Astrocyte (in vitro differentiated cells and primary cell): ENCODE data around the gene EFNA5. TPM values are rescaled to one million over a fixed set of nuclear protein-coding genes. Genes with fewer than 3 reads are reported as not detected.

ENCODE experiments used
- DNase-seq: peaks from one replicate; pipeline ENCODE4 v3.0.0-alpha.2; 2010; ENCODE audit warnings: low read depth
- FAIRE-seq: peaks from 2 replicates; lab custom pipeline; 2011; peaks lifted over from hg19 to GRCh38; lab: Jason Lieb, UNC
- H2AFZ ChIP-seq: 2 replicates; pipeline ENCODE4 v1.6.0; 2012; ENCODE audit warnings: low read depth, low read length, inconsistent platforms
- H3K27ac ChIP-seq: 2 replicates; pipeline ENCODE4 v1.5.1; 2011; ENCODE audit warnings: low read depth, low read length, inconsistent platforms
- H3K27me3 ChIP-seq: 2 replicates; pipeline ENCODE4 v1.6.0; 2011; ENCODE audit warnings: low read length, inconsistent platforms; ENCODE audit not compliant: insufficient read depth
- H3K36me3 ChIP-seq: 2 replicates; pipeline ENCODE4 v1.5.1; 2011; ENCODE audit warnings: low read length, inconsistent platforms; ENCODE audit not compliant: insufficient read depth
- H3K4me1 ChIP-seq: 2 replicates; pipeline ENCODE4 v1.5.1; 2011; ENCODE audit warnings: low read length, inconsistent platforms; ENCODE audit not compliant: insufficient read depth
- H3K4me2 ChIP-seq: 2 replicates; pipeline ENCODE4 v1.6.0; 2012; ENCODE audit warnings: low read length, inconsistent platforms
- H3K4me3 ChIP-seq: 2 replicates; pipeline ENCODE4 v1.5.1; 2011; ENCODE audit warnings: low read depth, mild to moderate bottlenecking, low read length, inconsistent platforms; ENCODE audit not compliant: insufficient read depth
- H3K79me2 ChIP-seq: 2 replicates; pipeline ENCODE4 v1.6.0; 2012; ENCODE audit warnings: mild to moderate bottlenecking, low read length, inconsistent platforms; ENCODE audit not compliant: insufficient read depth
- H3K9ac ChIP-seq: 2 replicates; pipeline ENCODE4 v1.6.0; 2012; ENCODE audit warnings: mild to moderate bottlenecking, low read length, inconsistent platforms
- H3K9me3 ChIP-seq: 2 replicates; pipeline ENCODE4 v1.5.1; 2012; ENCODE audit warnings: low read depth, mild to moderate bottlenecking, low read length, inconsistent platforms; ENCODE audit not compliant: insufficient read depth
- H4K20me1 ChIP-seq: 2 replicates; pipeline ENCODE4 v1.6.0; 2012; ENCODE audit warnings: low read length, inconsistent platforms; ENCODE audit not compliant: insufficient read depth
- H3K27ac Mint-ChIP-seq: one replicate; pipeline ENCODE4 v1.8.0; 2021; ENCODE audit warnings: mild to moderate bottlenecking, mixed read lengths; ENCODE audit not compliant: unreplicated experiment
- H3K27me3 Mint-ChIP-seq: one replicate; pipeline ENCODE4 v1.8.0; 2021; ENCODE audit warnings: low read depth, mixed read lengths; ENCODE audit not compliant: unreplicated experiment
- H3K36me3 Mint-ChIP-seq: one replicate; pipeline ENCODE4 v1.8.0; 2021; ENCODE audit warnings: low read depth, mixed read lengths; ENCODE audit not compliant: unreplicated experiment
- H3K4me1 Mint-ChIP-seq: one replicate; pipeline ENCODE4 v1.8.0; 2021; ENCODE audit warnings: low read depth, mixed read lengths; ENCODE audit not compliant: unreplicated experiment
- H3K4me3 Mint-ChIP-seq: one replicate; pipeline ENCODE4 v1.8.0; 2021; ENCODE audit warnings: mild to moderate bottlenecking, moderate library complexity, mixed read lengths; ENCODE audit not compliant: unreplicated experiment
- H3K9me3 Mint-ChIP-seq: one replicate; pipeline ENCODE4 v1.8.0; 2021; ENCODE audit warnings: mild to moderate bottlenecking, mixed read lengths; ENCODE audit not compliant: unreplicated experiment
- CTCF ChIP-seq: IDR thresholded peaks from 2 replicates; pipeline ENCODE4 v1.5.1; 2011; ENCODE audit warnings: low read depth, mild to moderate bottlenecking, inconsistent platforms, low read length, moderate library complexity; ENCODE audit not compliant: insufficient read depth
- EZH2 ChIP-seq: IDR thresholded peaks from 2 replicates; pipeline ENCODE4 v1.6.1; 2012; ENCODE audit warnings: mild to moderate bottlenecking, low read length, inconsistent platforms; ENCODE audit not compliant: insufficient read depth
- total RNA-seq: library from RNA; stranded (reverse); gene quantifications from 2 replicates; pipeline ENCODE4 v1.2.1, GENCODE V29; 2021

The EFNA5 gene
- total RNA-seq, 1 donor from 2014 or later: 59.3 TPM

- no peaks in the 10 kb centered on the region for H3K79me2 ChIP-seq
- no peak overlapping the region for H3K27ac ChIP-seq
- peaks cover 3% of the 10 kb centered on the region for H3K27me3 ChIP-seq
- Mint-ChIP-seq H3K27ac (no peak overlapping the region), H3K4me3 (no peak overlapping the region), H3K4me1 (peaks cover 48% of the 10 kb centered on the region), H3K27me3 (no peaks in the 10 kb centered on the region), H3K9me3 (no peaks in the 10 kb centered on the region), H3K36me3 (peaks cover 9% of the 10 kb centered on the region)
- H3K4me2 ChIP-seq: no peak overlapping the region
- no peak overlapping the region for H3K4me3 ChIP-seq
- H3K9ac ChIP-seq: no peak overlapping the region
- TF ChIP-seq EZH2: no peak
- no peak for TF ChIP-seq CTCF
- FAIRE-seq (no peak), DNase-seq (no peak)
- H2AFZ ChIP-seq: no peak overlapping the region
- H3K9me3 ChIP-seq: no peaks in the 10 kb centered on the region
- no peaks in the 10 kb centered on the region for H3K36me3 ChIP-seq
- no peaks in the 10 kb centered on the region for H4K20me1 ChIP-seq
- H3K4me1 ChIP-seq: peaks cover 35% of the 10 kb centered on the region
Observed at GRCh38 chr5:107391787-107392186, 278.9 kb downstream of the EFNA5 start.

GRCh38 chr5:107389775-107390148 lies 281.0 kb downstream of the EFNA5 start:
- TF ChIP-seq EZH2 (no peak), CTCF (no peak)
- DNase-seq (no peak), FAIRE-seq (no peak)
- H3K4me3 ChIP-seq: no peak overlapping the region
- Mint-ChIP-seq H3K9me3 (no peaks in the 10 kb centered on the region), H3K4me3 (no peak overlapping the region), H3K36me3 (peaks cover 9% of the 10 kb centered on the region), H3K27me3 (no peaks in the 10 kb centered on the region), H3K4me1 (peaks cover 43% of the 10 kb centered on the region), H3K27ac (no peak overlapping the region)
- H3K4me1 ChIP-seq: peaks cover 25% of the 10 kb centered on the region
- H2AFZ ChIP-seq: no peak overlapping the region
- no peak overlapping the region for H3K9ac ChIP-seq
- H4K20me1 ChIP-seq: no peaks in the 10 kb centered on the region
- no peak overlapping the region for H3K4me2 ChIP-seq
- no peaks in the 10 kb centered on the region for H3K36me3 ChIP-seq
- H3K27me3 ChIP-seq: peaks cover 3% of the 10 kb centered on the region
- no peaks in the 10 kb centered on the region for H3K9me3 ChIP-seq
- H3K79me2 ChIP-seq: no peaks in the 10 kb centered on the region
- H3K27ac ChIP-seq: no peak overlapping the region

- Histone ChIP-seq H4K20me1 (no peaks in the 10 kb centered on the region), H3K4me3 (peak overlapping the region; percentile 11), H3K4me2 (peak overlapping the region; percentile 74), H3K27ac (peak overlapping the region; percentile 58), H3K9ac (peak overlapping the region; percentile 57), H3K36me3 (no peaks in the 10 kb centered on the region), H3K9me3 (no peaks in the 10 kb centered on the region), H2AFZ (no peak overlapping the region), H3K4me1 (peaks cover 25% of the 10 kb centered on the region), H3K79me2 (no peaks in the 10 kb centered on the region), H3K27me3 (peaks cover 3% of the 10 kb centered on the region)
- Mint-ChIP-seq H3K4me1 (peaks cover 40% of the 10 kb centered on the region), H3K27ac (peak overlapping the region; percentile 4), H3K4me3 (no peak overlapping the region), H3K27me3 (no peaks in the 10 kb centered on the region), H3K9me3 (no peaks in the 10 kb centered on the region), H3K36me3 (peaks cover 9% of the 10 kb centered on the region)
- FAIRE-seq (peak; percentile 43), DNase-seq (peak; percentile 85)
- TF ChIP-seq CTCF (peak; percentile 14), EZH2 (no peak)
Observed at GRCh38 chr5:107389130-107389774, 281.5 kb downstream of the EFNA5 start.
